Body of pancreas (tissue), 4 donors: Measurements from ENCODE around the gene LGR6. TPM values are rescaled to one million over a fixed set of nuclear protein-coding genes. Genes with fewer than 3 reads are reported as not detected.
A peak's percentile ranks its signal among the peaks of the same experiment; 100 is the strongest.

ENCODE experiments used
- ATAC-seq: fragments of 150-250 bp; one replicate; pipeline ENCODE4 v1.9.1; 2016
- DNase-seq, 4 donors: peaks; one replicate each; pipeline ENCODE4 v3.0.0-alpha.2; 2019
- H3K27ac ChIP-seq, 4 donors: fragments of 200-600 bp; sonication (generic); 1 replicate in 3 of 4; 2 replicates in 1 of 4; pipeline versions ENCODE4 v1.5.1 to v1.6.1; 2016 to 2019; ENCODE audit warnings: mild to moderate bottlenecking in 1 of 4, mixed read lengths in 1 of 4, moderate library complexity in 1 of 4
- H3K27me3 ChIP-seq, 2 donors: fragments of 200-600 bp; sonication (generic); one replicate each; pipeline ENCODE4 v1.6.0; 2016; ENCODE audit warnings: mild to moderate bottlenecking in 1 of 2
- H3K36me3 ChIP-seq, 2 donors: fragments of 200-600 bp; sonication (generic); replicated peaks in 1 of 2; 2 replicates each; pipeline ENCODE4 v1.5.1; 2016; ENCODE audit warnings: low read depth in 2 of 2; ENCODE audit not compliant: insufficient read depth in 1 of 2
- H3K4me1 ChIP-seq: fragments of 200-600 bp; sonication (generic); one replicate; pipeline ENCODE4 v1.6.0; 2016
- H3K4me3 ChIP-seq, 2 donors: fragments of 200-600 bp; sonication (generic); 1 replicate in 1 of 2; 2 replicates in 1 of 2; pipeline ENCODE4 v1.5.1; 2016 to 2019
- H3K9me3 ChIP-seq, 3 donors: fragments of 200-600 bp; sonication (generic); 1 replicate in 2 of 3; 2 replicates in 1 of 3; pipeline ENCODE4 v1.5.1; 2016
- CTCF ChIP-seq, 7 experiments: fragments of 450-650 bp in 4 of 7; fragments of 200-600 bp in 3 of 7; sonication (generic) in 3 of 7; IDR thresholded peaks; one replicate each; pipeline ENCODE4 v1.5.1; 2016 to 2019; ENCODE audit warnings: antibody characterized with exemption in 7 of 7
- POLR2A ChIP-seq, 3 donors: fragments of 450-650 bp; IDR thresholded peaks; one replicate each; pipeline ENCODE4 v1.6.1; 2016; ENCODE audit warnings: antibody characterized with exemption in 3 of 3, mild to moderate bottlenecking in 2 of 3
- WGBS, 2 donors: methylation state at CpG; one replicate each; pipeline ENCODE4 v1.1.5; 2017; 5-methylcytosine and 5-hydroxymethylcytosine counted together
- intact Hi-C: fragments of 100-400 bp; cut with DNase I; formaldehyde crosslinking; loops from one replicate; pipeline ENCODE4 v1.15.1; 2023
- total RNA-seq, 2 donors: library from RNA; depleted of rRNA; stranded (reverse); fragments of >200 nt; gene quantifications; one replicate each; pipeline ENCODE4 v1.1.0, GENCODE V29; 2016

Gene LGR6
- total RNA-seq, 2 donors from 2014 or later, result 0.52 TPM; not detected in 1

GRCh38 chr1:202241376-202242079 lies 47.9 kb downstream of the LGR6 start:
- 85 to 91% methylated on average over 6 of the region's 6 CpGs for WGBS, 2 donors
- Histone ChIP-seq H3K27me3 (no peaks in the 10 kb centered on the region), H3K4me3 (no peak overlapping the region), H3K9me3 (no peaks in the 10 kb centered on the region), H3K4me1 (no peaks in the 10 kb centered on the region), H3K36me3 (no peaks in the 10 kb centered on the region), H3K27ac (no peak overlapping the region)
- DNase-seq, result peak in 3 of 4 donors; percentile 5 to 47 (median 37)
- ATAC-seq, result no peak
- no peak for TF ChIP-seq POLR2A (IDR thresholded peaks at IDR 0.05)
- TF ChIP-seq CTCF (IDR thresholded peaks at IDR 0.05), result no peak
- intact Hi-C loops, result no loop called here

GRCh38 chr1:202242080-202242419 lies 48.5 kb downstream of the LGR6 start:
- no peaks in the 10 kb centered on the region for H3K9me3 ChIP-seq
- TF ChIP-seq POLR2A (IDR thresholded peaks at IDR 0.05), result no peak
- no peak for TF ChIP-seq CTCF (IDR thresholded peaks at IDR 0.05)
- no peaks in the 10 kb centered on the region for H3K27me3 ChIP-seq
- no peak overlapping the region for H3K4me3 ChIP-seq
- ATAC-seq (no peak), DNase-seq (no peak)
- no peaks in the 10 kb centered on the region for H3K36me3 ChIP-seq
- H3K27ac ChIP-seq, result no peak overlapping the region
- no peaks in the 10 kb centered on the region for H3K4me1 ChIP-seq
- 66% methylated on average over 2 of the region's 2 CpGs for WGBS, 2 donors
- intact Hi-C loops, result no loop called here

GRCh38 chr1:202243006-202243405 lies 49.4 kb downstream of the LGR6 start:
- H3K27me3 ChIP-seq, result no peaks in the 10 kb centered on the region
- H3K36me3 ChIP-seq, result no peaks in the 10 kb centered on the region
- H3K27ac ChIP-seq, result no peak overlapping the region
- WGBS, 2 donors, result 72 to 89% methylated on average over 1 to 3 of the region's 3 CpGs
- intact Hi-C loops, result no loop called here
- no peak for ATAC-seq
- no peak for DNase-seq
- H3K4me1 ChIP-seq, result no peaks in the 10 kb centered on the region
- no peaks in the 10 kb centered on the region for H3K9me3 ChIP-seq
- TF ChIP-seq POLR2A (IDR thresholded peaks at IDR 0.05) (no peak), CTCF (IDR thresholded peaks at IDR 0.05) (no peak)
- H3K4me3 ChIP-seq, result no peak overlapping the region

- 53 to 87% methylated on average over 2 to 9 of the region's 9 CpGs for WGBS, 2 donors
- DNase-seq (no peak), ATAC-seq (no peak)
- no peak overlapping the region for H3K4me3 ChIP-seq
- no peaks in the 10 kb centered on the region for H3K36me3 ChIP-seq
- no peaks in the 10 kb centered on the region for H3K27me3 ChIP-seq
- H3K4me1 ChIP-seq, result no peaks in the 10 kb centered on the region
- H3K27ac ChIP-seq, result no peak overlapping the region
- TF ChIP-seq POLR2A (IDR thresholded peaks at IDR 0.05) (no peak), CTCF (IDR thresholded peaks at IDR 0.05) (no peak)
- intact Hi-C loops, result no loop called here
- no peaks in the 10 kb centered on the region for H3K9me3 ChIP-seq
These were observed 51.3 kb downstream of the LGR6 start for GRCh38 chr1:202244841-202245261.

GRCh38 chr1:202245391-202245790 lies 51.8 kb downstream of the LGR6 start:
- no peak for TF ChIP-seq CTCF (IDR thresholded peaks at IDR 0.05)
- TF ChIP-seq POLR2A (IDR thresholded peaks at IDR 0.05), result no peak
- DNase-seq (no peak), ATAC-seq (no peak)
- 67 to 86% methylated on average over 3 to 8 of the region's 8 CpGs for WGBS, 2 donors
- no peaks in the 10 kb centered on the region for H3K36me3 ChIP-seq
- no peaks in the 10 kb centered on the region for H3K27me3 ChIP-seq
- no peaks in the 10 kb centered on the region for H3K4me1 ChIP-seq
- no peak overlapping the region for H3K4me3 ChIP-seq
- no peak overlapping the region for H3K27ac ChIP-seq
- intact Hi-C loops, result no loop called here
- no peaks in the 10 kb centered on the region for H3K9me3 ChIP-seq
